Measurements from ENCODE around the gene SOWAHC. TPM values are rescaled to one million over a fixed set of nuclear protein-coding genes. Genes with fewer than 3 reads are reported as not detected.

SOWAHC gene
- total RNA-seq, 1 experiment from 2014 or later: 18.6 TPM

DNA sequence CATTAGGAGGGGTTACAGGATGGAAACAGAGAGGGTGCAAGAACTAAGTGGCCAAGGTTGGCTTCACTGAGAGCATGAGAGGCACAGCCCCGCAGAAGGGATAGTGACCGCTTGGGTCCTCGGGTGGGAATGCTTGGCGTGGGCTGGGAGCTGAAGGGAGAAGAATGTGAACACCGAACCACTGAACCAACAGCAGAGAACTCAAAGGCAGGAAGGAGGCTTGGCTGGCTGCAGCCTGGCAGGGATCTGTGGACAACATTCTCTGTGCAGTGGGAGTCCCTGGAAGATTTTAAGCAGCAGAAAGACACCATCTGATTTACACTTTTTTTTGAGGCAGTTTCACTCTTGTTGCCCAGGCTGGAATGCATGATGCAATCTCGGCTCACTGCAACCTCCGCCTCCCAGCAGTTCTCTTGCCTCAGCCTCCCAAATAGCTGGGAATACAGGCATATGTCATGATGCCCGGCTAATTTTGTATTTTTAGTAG lies 33.9 kb downstream of the SOWAHC start:
- H3K27ac Mint-ChIP-seq: peak overlapping the region; percentile 54
- peaks cover 4% of the 10 kb centered on the region; the same call in 1 of the 2 replicates for H3K9me3 Mint-ChIP-seq
- H3K4me3 Mint-ChIP-seq: no peak overlapping the region
- no peaks in the 10 kb centered on the region for H3K27me3 Mint-ChIP-seq (ENCODE audit: low read depth)
- CTCF ChIA-PET: interaction anchor here (0.7 kb wide), 1 partner anchor 102 kb away, joined by 3 read pairs; no protein-coding TSS in a partner anchor
- ATAC-seq: no peak
- POLR2A ChIA-PET: no interaction called here
- TF ChIP-seq GABPB1 (CRISPR knock-in tag; IDR thresholded peaks at IDR 0.05) (peak; percentile 96), ZNF219 (CRISPR knock-in tag; IDR thresholded peaks at IDR 0.05; ENCODE audit: borderline replicate concordance) (no peak)
- DNase-seq (ENCODE audit: low spot score): no peak
- peaks cover 21% of the 10 kb centered on the region for H3K4me1 Mint-ChIP-seq
- no peaks in the 10 kb centered on the region for H3K36me3 Mint-ChIP-seq

DNA sequence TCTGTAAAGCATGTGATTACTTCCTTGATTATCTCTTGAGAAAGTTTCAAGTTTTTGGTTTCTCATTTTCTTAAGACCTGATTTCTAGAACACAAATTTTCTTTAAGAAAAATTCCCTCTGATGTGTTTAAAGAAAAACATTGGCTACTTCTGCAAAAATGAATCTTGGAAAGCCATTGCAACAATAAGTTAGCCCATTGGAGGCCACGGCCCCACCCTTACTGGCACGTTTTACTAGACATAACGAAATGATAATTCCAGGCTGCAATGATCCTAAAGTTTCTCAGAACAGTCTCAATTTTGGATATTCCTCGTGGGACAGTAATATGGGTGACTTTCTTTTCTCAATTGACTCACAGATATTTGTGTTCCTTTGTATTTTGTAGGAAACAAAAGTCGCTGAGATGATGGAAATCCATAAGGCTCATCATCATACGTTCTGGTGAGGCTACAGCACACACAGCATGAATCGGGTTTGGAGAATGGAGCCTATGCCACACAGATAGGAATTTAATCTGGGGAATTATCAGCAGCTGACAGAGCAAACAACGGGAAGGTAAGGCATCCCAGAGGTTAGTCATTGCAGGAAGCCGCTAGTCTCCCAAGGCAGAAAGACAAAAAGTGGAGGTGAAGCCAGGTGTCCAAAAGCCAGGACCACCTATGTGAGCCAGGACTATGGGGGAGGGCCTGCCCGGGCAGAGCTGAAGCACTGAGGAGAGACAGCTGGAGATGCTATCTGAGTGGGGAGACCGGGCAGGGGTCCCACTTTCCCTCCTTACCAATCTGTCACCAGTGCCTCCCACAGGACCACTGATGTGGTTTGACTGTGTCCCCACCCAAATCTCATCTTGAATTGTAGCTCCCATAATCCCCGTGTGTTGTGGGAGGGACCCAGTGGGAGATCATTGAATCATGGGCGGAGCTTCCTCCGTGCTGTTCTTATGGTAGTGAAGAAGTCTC lies 35.9 kb downstream of the SOWAHC start:
- no peaks in the 10 kb centered on the region; the same call in 1 of the 2 replicates for H3K27me3 Mint-ChIP-seq (ENCODE audit: low read depth)
- no peak for ATAC-seq
- TF ChIP-seq JAZF1 (CRISPR knock-in tag; IDR thresholded peaks at IDR 0.05): no peak
- TF ChIP-seq FOXJ3 (CRISPR knock-in tag; IDR thresholded peaks at IDR 0.05; ENCODE audit: borderline replicate concordance): no peak
- no peak for TF ChIP-seq CREM (CRISPR knock-in tag; IDR thresholded peaks at IDR 0.05)
- TF ChIP-seq TEAD1 (CRISPR knock-in tag; IDR thresholded peaks at IDR 0.05): no peak
- TF ChIP-seq NFE2L1 (CRISPR knock-in tag; IDR thresholded peaks at IDR 0.05): no peak
- no peak for TF ChIP-seq NFATC4 (CRISPR knock-in tag; IDR thresholded peaks at IDR 0.05)
- no peak for TF ChIP-seq SMAD4 (CRISPR knock-in tag; IDR thresholded peaks at IDR 0.05)
- no peak for TF ChIP-seq JUN (CRISPR knock-in tag; IDR thresholded peaks at IDR 0.05)
- no peak for TF ChIP-seq ZNF138 (CRISPR knock-in tag; conservative IDR thresholded peaks at IDR 0.05)
- TF ChIP-seq SP1 (CRISPR knock-in tag; conservative IDR thresholded peaks at IDR 0.05): no peak
- TF ChIP-seq, protein P1, sequence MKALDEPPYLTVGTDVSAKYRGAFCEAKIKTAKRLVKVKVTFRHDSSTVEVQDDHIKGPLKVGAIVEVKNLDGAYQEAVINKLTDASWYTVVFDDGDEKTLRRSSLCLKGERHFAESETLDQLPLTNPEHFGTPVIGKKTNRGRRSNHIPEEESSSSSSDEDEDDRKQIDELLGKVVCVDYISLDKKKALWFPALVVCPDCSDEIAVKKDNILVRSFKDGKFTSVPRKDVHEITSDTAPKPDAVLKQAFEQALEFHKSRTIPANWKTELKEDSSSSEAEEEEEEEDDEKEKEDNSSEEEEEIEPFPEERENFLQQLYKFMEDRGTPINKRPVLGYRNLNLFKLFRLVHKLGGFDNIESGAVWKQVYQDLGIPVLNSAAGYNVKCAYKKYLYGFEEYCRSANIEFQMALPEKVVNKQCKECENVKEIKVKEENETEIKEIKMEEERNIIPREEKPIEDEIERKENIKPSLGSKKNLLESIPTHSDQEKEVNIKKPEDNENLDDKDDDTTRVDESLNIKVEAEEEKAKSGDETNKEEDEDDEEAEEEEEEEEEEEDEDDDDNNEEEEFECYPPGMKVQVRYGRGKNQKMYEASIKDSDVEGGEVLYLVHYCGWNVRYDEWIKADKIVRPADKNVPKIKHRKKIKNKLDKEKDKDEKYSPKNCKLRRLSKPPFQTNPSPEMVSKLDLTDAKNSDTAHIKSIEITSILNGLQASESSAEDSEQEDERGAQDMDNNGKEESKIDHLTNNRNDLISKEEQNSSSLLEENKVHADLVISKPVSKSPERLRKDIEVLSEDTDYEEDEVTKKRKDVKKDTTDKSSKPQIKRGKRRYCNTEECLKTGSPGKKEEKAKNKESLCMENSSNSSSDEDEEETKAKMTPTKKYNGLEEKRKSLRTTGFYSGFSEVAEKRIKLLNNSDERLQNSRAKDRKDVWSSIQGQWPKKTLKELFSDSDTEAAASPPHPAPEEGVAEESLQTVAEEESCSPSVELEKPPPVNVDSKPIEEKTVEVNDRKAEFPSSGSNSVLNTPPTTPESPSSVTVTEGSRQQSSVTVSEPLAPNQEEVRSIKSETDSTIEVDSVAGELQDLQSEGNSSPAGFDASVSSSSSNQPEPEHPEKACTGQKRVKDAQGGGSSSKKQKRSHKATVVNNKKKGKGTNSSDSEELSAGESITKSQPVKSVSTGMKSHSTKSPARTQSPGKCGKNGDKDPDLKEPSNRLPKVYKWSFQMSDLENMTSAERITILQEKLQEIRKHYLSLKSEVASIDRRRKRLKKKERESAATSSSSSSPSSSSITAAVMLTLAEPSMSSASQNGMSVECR (CRISPR knock-in tag; IDR thresholded peaks at IDR 0.05; ENCODE audit: borderline replicate concordance): no peak
- TF ChIP-seq, protein P2, sequence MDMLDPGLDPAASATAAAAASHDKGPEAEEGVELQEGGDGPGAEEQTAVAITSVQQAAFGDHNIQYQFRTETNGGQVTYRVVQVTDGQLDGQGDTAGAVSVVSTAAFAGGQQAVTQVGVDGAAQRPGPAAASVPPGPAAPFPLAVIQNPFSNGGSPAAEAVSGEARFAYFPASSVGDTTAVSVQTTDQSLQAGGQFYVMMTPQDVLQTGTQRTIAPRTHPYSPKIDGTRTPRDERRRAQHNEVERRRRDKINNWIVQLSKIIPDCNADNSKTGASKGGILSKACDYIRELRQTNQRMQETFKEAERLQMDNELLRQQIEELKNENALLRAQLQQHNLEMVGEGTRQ (CRISPR knock-in tag; IDR thresholded peaks at IDR 0.05): no peak
- TF ChIP-seq, protein P3, sequence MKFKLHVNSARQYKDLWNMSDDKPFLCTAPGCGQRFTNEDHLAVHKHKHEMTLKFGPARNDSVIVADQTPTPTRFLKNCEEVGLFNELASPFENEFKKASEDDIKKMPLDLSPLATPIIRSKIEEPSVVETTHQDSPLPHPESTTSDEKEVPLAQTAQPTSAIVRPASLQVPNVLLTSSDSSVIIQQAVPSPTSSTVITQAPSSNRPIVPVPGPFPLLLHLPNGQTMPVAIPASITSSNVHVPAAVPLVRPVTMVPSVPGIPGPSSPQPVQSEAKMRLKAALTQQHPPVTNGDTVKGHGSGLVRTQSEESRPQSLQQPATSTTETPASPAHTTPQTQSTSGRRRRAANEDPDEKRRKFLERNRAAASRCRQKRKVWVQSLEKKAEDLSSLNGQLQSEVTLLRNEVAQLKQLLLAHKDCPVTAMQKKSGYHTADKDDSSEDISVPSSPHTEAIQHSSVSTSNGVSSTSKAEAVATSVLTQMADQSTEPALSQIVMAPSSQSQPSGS (CRISPR knock-in tag; IDR thresholded peaks at IDR 0.05; ENCODE audit: borderline replicate concordance, low read depth): no peak
- H3K9me3 Mint-ChIP-seq: peaks cover 4% of the 10 kb centered on the region; the same call in 1 of the 2 replicates
- peaks cover 11% of the 10 kb centered on the region for H3K4me1 Mint-ChIP-seq
- no peak for DNase-seq (ENCODE audit: low spot score)
- H3K27ac Mint-ChIP-seq: no peak overlapping the region
- no peak overlapping the region for H3K4me3 Mint-ChIP-seq
- no peaks in the 10 kb centered on the region for H3K36me3 Mint-ChIP-seq
- ChIA-PET POLR2A (no interaction called here), CTCF (no interaction called here)

All from WTC11 (cell line).